ENCODE measurements around the gene ZNF423.

ZNF423 gene

DNA sequence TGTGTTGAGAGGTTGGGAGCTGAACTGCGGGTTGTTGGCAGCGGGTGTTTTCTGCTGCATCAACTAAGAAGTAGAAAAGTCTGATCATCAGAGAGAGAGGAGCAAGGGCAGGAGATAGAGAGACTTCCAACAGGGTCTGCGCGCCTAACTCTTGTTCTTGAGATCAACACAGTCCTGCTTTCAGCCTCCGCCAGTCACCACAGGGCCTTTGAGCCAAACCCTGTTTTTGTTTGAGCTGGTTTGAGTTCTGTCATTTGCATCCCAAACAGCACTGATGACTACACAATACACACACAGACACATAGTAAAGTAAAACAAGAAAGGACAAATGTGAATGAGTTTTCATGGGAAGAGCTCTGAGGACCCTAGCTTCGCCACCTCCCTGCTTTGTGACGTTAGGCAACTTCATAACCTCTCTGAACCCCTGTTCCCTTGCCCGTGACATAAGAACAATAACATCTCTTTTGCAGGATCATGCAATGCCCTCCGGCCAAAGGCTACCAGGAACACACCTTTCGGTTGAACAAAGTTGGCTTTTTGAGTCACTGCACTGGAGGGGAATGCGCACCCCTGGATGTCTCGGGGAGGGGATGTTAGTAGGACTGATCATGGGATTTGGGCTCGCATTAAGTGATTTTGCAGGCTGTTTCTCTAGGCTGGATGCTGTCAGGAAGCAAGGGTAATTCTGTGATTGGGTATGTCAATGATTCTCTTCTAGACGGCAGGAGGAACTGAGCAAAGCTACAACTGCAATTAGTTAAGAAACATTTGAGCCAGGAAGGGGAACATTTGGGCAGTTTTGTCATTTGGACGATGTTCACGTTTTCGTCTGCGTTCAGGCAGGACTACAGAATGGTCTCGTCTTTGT, 390.0 kb downstream of the ZNF423 start:
- no peak for DNase-seq

DNA sequence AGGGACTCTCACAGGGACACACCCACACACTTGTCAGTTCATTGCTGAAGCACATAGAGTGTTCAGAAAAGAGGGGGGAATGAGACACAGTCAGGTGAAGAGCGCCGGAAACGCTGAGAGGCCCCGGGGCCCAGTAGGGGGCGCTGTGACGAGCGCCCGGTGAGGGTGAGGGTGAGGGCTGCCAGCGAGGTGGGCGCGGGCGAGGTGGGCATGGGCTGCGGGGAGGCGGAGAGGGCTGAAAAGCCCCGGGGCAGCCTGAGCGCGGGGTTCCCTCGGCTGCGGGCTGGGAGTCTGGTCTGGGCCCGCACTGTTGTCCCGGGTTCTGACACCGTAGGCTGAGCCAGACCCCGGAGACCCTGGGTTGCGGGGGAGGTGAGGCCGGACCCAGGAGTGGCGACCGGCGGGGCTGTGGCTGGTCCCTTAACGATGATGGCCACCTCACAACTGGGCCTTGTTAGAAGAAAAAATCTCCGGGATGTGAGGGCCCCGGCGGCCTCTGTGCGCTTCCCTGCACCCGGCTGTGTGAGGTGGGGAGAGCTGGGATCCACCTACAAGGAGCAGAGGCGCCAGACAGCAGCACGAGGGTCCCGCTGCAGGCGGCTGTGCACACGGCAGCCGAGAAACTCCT, 390.9 kb downstream of the ZNF423 start:
- DNase-seq, result peak; percentile 7

DNA sequence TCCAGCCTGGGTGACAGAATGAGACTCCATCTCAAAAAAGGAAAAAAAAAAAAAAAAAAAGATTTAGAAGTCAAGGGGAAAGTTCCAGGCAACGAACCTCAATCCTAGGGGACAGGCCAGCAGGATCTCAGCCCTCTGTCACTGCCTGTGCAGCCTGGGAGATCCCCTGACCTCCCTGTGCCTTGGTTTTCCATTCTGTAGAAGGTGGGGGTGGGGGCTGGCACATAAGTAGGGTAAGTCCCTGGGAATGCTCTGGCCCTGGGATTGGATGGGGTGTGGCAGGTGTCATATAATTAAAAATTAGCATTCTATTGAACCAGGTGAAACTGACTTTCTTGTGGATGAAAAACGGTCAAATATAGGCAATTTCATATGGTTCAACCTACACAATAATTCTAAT, 391.8 kb downstream of the ZNF423 start:
- DNase-seq, result no peak

DNA sequence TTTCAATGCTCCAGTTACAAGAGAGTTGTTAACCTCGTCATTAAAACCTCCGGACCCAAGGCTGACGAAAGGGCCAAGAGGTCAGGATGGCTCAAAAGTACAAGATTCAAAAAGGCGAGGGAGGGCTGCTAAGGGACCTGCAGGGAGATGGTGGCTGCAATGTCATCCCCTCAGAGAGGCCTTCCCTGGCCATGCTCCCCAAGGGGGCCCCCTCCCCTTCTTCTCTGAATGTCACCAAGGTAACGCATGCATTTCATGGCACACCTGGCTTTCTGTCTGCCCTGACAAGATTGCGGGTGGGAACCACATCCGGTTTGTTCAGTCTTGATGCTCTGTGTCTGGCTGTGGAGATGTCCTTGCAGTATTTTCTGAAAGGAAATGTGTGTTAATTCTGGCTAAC, 392.4 kb downstream of the ZNF423 start:
- DNase-seq, result peak; percentile 66

DNA sequence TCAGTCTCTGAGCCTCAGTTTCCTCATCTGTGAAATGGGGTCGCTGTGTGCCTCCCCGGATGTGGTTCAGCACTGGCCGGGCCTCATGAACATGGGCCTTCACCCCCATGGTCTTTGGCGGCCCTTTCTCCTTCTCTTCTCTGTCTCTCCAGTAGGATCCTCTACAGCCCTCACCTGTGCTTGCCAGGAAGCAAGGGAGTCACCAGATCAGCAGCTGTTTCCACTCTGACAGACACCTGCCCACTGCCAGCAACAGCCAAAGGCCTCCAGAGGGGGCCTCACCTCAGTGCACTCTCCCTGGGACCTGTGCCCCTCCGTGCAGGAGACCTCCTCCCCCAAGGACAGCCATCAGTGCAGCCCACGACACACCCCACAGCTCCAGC, 392.9 kb downstream of the ZNF423 start:
- peak; percentile 56 for DNase-seq

DNA sequence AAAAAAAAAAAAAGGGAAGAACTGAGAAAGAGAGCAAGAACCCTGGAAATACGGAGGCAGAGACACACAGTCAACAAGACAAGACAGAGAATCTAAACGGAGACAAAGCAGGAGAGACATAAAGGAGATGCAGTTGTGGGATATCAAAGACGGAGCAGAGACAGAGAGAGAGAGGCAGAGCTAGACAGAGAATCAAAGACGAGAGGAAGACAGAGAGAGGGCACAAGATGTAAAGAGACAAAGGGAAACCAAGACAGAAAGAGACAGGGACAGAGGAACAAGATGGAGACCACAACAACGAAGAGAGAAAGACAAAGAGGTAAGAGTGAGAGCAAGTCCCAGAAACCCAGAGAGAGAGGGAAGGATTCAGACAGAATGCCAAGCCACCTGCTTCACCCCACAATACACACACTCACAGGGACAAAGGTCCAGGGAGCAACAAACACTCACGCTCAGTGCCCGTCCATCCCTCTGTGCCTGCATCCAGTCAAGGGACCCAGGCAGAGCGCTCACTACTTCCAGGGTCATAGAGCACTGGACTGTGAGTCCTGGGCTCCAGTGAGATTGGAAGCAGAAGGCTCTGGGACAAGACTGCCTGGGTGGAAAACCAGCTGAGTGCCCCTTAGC, 393.4 kb downstream of the ZNF423 start:
- no peak for DNase-seq

DNA sequence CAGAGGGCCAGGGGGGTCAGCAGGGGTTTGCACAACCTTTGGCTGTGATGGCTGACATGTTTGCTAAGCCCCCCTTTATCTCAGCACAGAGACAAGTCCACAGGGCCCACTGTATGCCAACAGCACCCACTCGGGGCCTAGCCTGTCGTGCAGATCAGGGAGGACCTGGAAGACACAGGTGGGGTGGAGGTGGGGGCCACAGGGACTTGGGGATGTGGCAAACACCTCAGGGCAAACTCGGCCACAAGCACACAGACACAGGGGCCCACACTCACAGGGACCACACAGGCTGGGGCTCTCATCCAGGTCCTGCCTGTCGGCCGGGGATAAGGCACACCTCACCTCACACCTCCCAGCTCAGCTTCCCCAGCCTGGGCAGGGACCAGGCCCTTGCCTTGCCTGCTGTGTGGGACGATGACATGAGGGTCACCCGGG, 394.4 kb downstream of the ZNF423 start:
- no peak for DNase-seq

DNA sequence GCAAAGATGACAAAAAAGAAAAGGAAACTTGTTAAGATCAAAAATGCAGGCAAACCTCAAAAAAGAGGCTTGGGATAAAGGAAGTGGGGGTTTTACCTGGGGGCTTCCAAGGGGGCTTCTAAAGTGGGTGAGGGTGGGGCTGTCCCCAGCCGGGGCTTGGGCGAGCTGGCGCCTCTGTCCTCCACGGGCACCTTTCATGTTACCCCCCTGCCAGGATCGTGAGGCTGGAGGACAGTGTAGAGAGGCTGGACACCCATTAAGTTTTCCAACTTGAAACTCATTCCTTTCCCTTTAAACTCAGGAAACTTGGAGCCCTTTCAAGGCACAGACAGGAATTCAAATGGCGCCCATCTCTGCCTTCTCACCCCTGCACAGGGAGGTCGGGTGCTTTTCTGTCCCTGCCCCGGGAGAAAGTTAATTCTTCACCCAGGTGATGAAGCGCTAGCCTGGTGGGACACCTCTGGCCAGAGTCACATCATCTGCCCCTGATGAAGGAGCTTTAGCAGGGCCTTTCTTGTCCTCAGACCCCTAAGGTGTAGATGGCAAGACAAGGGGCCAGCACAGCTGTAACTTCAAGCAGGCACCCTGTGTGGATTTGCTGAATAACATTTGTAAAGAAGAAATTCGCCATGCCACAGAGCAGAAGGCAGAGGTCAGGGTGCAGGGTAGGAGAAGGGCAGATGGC, 395.0 kb downstream of the ZNF423 start:
- no peak for DNase-seq

DNA sequence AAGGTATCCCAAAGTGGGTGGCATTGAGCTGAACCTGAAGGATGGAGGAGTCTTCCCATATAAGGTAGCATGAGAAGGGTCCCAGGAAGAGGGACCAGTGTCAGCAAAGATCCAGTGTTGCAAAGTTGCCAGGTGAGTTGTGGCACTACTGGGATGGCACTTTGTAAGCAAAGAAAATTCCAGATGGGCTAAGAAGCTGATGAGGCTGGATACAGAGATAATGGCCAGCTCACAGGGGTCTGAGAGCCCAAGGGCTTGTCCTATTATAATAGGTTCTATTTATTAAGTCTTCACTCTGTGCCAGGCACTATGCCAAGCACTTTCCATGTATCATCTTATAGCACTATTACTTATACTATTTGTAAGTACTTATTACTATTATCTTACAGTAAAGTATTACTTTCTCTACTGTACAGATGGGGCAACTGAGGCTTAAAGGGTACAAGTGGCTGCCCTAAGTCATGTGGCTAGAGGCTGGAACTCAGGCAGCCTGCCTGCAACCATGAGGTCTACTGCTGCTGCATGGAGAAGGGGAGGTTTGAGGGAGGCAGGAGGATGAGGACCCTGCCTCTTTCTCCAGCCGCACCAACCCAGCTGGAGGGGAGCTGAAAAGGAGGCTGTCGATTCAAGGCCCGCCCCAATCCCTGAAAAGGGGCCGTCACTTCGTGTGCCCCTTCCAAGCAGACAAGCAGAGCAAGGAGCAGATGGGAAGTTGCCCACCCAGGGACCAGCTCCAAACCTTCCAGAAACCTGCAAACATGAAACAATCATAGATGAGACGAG, 395.8 kb downstream of the ZNF423 start:
- DNase-seq, result peak; percentile 4

DNA sequence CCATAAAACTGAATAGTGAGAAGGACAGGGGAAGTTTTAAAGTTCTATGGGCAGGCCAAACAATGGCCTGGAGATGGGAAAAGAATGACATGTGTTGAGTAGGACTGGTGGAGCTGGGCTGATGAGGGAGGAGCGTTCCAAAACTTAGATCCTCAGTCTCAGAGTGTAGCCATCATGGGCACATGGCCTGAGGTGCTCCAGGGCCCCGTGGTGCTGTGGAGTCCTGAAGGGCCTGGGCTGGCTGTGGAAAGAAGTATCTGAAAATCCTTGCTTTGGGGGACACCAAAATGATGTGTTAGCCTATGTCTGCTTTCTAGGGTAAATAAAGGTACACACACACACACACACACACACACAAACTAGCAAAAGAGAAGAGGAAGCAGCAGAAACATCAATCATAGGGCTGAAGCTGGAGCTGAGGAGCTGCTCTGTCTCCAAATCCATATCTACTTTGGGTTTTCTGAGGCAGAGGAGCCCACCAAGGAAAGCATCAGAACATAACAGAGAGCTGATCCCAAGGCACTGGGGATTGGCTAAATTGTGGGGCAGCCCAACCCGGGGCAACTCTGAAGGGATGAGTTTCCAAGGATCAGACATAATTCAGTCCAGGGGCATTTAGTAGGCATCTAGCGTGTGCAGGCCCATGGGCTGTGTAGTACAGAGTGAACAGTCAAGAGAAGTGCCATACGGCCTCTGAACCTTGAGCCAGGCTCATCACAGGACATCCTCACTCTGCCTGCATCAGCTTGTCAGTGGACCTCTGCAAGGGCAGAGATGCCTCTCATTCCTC, 397.1 kb downstream of the ZNF423 start:
- no peak for DNase-seq

DNA sequence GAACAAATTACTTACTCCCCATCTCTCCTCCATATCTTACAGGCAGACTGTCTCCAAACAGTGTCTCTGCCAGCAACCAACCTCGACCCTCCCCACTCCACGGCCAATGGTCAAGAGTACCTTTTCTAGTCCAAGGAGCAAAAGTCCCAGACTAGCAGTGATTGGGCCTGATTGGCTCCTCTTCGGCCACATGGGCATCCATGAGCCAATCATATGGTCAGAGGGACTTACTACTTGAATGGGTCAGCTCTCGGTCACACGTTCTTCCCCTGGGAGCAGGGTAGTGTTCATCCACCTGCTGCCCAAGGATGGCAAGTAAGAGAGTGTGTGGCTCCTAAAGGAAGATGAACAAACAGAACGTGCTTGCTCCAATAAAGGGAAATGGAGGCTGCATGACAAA, 397.7 kb downstream of the ZNF423 start:
- DNase-seq, result no peak

DNA sequence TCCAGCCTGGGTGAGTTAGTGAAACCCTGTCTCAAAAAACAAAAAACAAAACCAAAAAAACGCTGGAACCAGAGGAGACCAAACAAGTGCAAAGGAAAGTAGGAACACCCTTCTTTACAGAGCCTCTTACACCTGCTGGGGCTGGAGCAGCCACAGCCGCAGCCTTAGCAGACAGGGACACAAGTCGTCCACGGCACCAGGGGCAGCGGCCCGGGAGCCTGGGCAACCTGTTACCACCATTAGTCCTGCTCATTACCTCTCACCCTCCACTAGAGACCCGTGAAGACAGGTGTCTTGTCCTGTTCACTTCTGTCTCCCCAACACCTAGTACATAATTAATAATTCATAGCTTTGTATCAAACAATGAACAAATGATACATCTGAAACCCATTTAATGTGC, 398.7 kb downstream of the ZNF423 start:
- no peak for DNase-seq

DNA sequence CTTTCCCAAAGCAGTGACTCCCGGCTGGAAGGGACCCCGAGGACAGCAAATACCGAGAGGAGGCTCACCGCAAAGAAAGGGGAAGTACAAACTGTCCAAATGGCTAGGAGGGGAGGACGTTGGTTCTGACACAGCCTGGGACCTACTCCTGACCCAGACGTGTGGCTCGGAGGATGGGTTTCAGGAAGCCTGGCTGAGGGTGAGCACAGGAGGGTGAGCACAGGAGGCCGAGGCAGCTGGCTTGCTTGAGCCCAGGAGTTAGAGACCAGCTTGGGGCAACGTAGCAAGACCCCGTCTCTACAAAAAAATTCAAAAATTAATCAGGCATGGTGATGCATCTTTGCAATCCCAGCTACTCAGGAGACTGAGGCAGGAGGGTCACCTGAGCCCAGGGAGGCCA, 399.1 kb downstream of the ZNF423 start:
- no peak for DNase-seq

DNA sequence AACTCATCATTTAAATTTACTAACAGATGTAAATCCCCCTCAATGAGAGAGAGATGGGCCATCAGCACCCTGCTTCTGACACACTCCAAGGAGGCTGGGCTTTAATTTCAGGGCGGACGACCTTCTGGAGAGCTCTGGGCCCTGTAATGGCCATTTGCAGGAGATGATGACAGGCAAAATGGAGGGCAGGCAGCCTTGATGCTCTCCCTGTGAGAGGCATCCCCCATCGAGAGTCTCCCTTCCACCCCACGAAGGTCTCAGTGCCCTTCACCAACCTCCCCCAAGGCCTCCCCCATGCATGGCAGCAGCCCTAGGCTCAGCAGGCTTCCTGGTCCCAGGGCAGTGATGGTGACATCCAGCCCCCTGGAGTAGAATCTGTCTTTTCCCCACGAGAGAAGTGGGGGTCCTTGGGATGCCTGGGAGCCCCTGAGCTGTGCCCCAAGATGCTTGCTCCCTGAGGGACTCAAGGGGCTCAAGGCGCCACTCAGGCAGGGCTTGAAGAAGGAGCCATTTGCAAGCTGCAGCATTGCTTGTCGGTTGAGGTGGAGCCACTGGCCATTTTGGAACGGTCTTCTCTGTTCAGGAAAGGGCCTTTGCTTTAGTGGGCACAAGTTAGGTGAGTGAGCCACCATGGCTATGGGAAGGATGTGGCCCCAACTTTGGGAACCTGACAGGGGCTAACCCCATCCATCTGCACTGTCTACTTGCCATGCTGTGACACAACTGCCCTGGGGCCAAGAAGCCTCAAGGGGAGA, 399.7 kb downstream of the ZNF423 start:
- DNase-seq, result no peak

DNA sequence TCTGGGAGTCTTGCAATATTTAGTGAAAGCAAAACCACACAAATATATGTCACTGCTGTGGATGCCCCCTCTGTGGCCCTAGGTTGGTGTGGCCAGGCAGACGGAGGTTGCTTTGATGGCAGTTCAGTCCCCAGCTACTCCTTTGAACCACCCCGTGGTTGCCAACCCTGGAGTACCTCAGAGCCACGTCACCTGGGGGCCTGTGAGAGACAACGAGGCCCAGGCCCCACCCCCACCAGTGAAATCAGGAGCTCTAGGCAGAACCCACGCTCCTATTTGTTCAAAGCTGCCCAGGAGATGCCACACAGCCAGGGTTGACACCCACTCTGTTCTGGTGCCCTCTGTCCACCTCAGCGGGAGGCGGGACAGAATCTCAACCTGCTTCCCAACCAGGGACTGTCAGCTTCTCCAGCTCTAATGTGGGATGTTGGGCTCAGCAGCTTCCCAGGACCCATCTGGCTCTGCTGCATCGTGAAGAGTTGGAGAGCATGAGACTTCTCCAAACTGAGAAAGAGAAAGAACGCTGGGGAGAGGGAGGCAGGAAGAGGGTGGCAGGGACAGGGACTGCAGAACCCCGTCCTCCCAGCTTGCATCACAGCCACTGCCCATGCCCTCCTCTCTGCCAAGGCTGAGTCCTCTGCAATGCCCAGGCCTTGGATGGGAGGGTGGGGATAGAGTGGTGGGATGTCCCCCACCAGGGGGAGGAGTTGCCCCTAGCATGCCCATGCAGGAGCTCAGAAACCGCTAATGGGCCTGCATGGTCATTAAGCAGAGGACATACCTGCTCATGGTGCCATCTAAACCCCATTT, 400.5 kb downstream of the ZNF423 start:
- no peak for DNase-seq

DNA sequence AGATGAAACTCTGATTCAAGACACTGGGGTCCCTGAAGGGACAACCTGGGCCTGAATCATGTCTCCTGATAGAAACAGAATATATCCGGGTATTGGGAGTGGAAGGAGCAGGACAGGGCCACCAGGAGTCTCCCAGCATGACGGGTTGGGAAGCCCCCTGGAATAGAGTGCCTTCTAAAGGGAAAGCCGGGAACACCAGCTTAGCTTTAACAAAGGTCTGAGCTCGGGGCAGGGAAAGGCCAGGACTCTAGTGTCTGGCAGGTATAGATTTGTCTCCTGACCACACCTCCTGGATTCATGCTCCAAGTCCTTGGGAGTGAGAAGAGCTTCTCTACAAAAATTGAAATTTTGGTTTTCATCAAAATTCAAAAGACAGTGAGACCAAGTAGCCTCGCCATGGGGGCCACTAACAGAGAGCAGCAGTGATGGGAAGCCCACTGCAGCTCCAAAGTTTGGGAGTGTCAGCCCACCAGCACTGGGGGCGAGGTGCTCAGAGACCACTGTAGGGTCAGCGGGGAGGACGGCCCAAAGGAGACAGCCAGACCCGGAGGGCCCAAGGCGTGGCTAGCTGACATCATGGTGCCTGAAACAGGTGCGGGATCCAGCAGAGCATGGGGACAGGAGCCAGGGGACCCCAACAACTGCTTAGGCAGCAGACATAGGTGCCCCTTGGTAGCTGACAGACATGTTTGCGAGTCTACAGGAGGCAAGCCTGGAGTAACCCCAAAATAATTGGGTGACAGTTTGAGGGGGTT, 401.3 kb downstream of the ZNF423 start:
- no peak for DNase-seq

DNA sequence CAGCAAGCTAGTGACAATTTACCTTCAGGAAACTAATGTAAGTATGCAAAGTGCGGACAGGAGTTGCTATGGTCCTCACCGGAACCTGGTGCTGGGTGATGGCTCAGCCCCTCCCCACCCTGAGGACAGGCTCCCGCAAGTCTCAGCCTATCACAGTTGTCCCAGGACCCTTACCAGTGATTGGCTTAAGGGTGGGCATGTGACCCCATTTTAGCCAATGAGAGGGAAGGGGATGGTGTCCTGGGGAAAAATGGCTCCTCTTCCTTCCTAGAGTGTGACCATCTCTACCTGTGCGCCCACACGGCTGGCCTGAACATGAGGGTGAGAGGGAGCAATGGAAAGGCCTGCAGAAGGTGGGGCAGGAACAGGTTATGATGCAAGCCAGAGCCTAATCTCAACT, 401.9 kb downstream of the ZNF423 start:
- DNase-seq, result no peak

DNA sequence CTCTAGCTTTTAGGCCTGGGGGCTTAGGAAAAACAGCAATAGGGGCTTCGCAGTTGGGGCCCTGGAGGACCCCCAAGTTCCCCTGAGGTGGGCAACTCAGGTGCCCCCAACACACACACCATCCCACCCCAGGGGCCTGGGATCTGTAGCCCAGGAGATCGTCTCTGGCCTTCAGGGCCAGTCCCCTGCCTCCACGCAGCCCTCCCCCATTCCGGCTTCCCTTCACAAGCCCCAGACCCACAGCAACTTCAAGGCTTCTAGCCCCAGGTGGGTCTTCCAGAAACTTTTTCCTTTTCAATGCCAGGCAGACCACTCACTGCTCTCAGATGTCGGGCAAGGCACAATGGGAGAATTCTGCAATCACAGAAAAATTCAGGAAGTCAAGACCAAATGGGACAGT, 402.9 kb downstream of the ZNF423 start:
- DNase-seq, result no peak

DNA sequence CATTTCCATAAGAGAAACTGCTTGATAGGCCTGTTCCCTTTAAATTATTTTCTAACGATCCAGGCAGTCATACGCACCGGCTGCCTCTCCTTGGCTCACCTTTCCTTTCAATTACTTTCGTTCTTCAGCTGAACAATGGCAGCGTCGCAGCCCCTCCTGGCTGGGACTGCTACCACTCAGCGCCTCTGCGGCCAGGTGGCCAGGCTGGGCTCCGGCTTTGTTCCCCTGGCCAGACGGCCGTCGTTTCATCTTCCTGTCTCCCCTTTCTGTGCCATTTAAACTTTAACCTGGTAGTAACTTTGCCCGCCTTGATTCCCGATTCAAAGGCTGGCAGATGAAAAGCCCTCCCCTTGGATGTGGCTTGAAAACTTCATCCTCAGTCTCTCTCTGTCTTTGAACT, 403.3 kb downstream of the ZNF423 start:
- DNase-seq, result peak; percentile 57
